ENCODE measurements around the gene PRIM2.
"Not testable (repeated sequence)": the region's sequence is repeated elsewhere in the genome, so short reads cannot be mapped to it uniquely, and the experiment has no call there.

GRCh38 chr6:57449496-57450066 is 132.2 kb downstream of the PRIM2 start:
- not testable (repeated sequence) for TF ChIP-seq CTCF (conservative IDR thresholded peaks at IDR 0.05; ENCODE audit: low read depth in 2 of 2); EZH2 (IDR thresholded peaks at IDR 0.05; ENCODE audit: low read depth, unreplicated experiment); REST (IDR thresholded peaks at IDR 0.05; ENCODE audit: unreplicated experiment); POLR2AphosphoS5 (IDR thresholded peaks at IDR 0.05; ENCODE audit: low read depth); ZNF331 (CRISPR knock-in tag; IDR thresholded peaks at IDR 0.05; ENCODE audit: low read depth); JUNB (IDR thresholded peaks at IDR 0.05; ENCODE audit: unreplicated experiment); CREB1 (CRISPR knock-in tag; IDR thresholded peaks at IDR 0.05; ENCODE audit: low read depth); EZH2phosphoT487 (IDR thresholded peaks at IDR 0.05; ENCODE audit: unreplicated experiment)

Measured in GM23338 (cell line).